Measurements from ENCODE around the gene FAM76B.

The FAM76B gene

DNA sequence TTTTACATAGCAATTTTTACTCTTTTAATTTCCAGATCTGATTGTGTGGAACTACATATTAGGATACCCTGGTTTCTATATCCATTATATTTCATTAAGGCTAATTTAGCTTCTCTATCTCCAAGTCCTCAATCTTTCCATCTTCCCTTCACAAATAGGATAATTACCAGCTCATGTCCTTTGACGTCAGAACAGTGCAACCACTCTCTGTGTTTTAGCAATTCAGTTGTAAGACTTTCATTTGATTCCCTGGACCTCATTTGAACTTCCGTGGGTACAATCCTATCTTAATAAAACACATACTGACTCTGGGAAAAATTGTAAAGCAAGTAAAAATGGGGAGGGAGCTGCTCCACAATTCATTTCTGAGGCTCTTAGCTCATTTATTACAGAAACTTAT, 52.8 kb downstream of the FAM76B start:
- H3K4me1 ChIP-seq (ENCODE audit: insufficient read depth, low read length), result no peaks in the 10 kb centered on the region
- no peaks in the 10 kb centered on the region for H3K36me3 ChIP-seq (ENCODE audit: insufficient read depth, low read length)
- no peak overlapping the region for H3K4me3 ChIP-seq (ENCODE audit: low read length)
- no peaks in the 10 kb centered on the region for H3K27me3 ChIP-seq (ENCODE audit: insufficient read depth, low read length)
- H3K9me3 ChIP-seq (ENCODE audit: low read length), result no peaks in the 10 kb centered on the region
- H2AFZ ChIP-seq (ENCODE audit: low read depth, low read length), result no peak overlapping the region

DNA sequence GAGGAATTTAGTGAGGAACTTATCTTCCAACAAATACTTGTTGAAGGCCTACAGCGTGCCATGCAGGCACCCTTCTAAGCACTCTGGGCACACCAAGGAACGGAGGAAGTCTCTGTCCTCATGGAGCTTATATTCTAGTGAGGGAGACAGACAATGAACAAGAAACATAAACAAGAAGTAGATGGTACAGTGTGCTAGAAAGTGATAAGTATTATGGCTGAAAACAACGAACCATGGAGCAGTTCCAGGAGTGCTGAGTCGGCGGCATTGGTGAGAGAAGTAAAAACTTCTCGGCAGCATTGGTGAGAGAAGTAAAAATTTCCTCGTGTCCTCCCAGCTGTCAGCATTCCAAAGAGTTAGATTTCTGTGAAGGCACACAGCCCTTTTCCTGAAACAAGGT, 53.2 kb downstream of the FAM76B start:
- Histone ChIP-seq H2AFZ (ENCODE audit: low read depth, low read length) (no peak overlapping the region), H3K36me3 (ENCODE audit: insufficient read depth, low read length) (no peaks in the 10 kb centered on the region), H3K4me1 (ENCODE audit: insufficient read depth, low read length) (no peaks in the 10 kb centered on the region), H3K4me3 (ENCODE audit: low read length) (no peak overlapping the region), H3K9me3 (ENCODE audit: low read length) (no peaks in the 10 kb centered on the region), H3K27me3 (ENCODE audit: insufficient read depth, low read length) (no peaks in the 10 kb centered on the region)

- no peak overlapping the region for H3K4me3 ChIP-seq (ENCODE audit: low read length)
- H3K36me3 ChIP-seq (ENCODE audit: insufficient read depth, low read length), result no peaks in the 10 kb centered on the region
- no peaks in the 10 kb centered on the region for H3K4me1 ChIP-seq (ENCODE audit: insufficient read depth, low read length)
- H2AFZ ChIP-seq (ENCODE audit: low read depth, low read length), result no peak overlapping the region
- H3K9me3 ChIP-seq (ENCODE audit: low read length), result no peaks in the 10 kb centered on the region
- H3K27me3 ChIP-seq (ENCODE audit: insufficient read depth, low read length), result no peaks in the 10 kb centered on the region
Observed at GRCh38 chr11:95734009-95734572, 55.5 kb downstream of the FAM76B start.

GRCh38 chr11:95732930-95733602, 56.5 kb downstream of the FAM76B start:
- no peaks in the 10 kb centered on the region for H3K36me3 ChIP-seq (ENCODE audit: insufficient read depth, low read length)
- H3K4me3 ChIP-seq (ENCODE audit: low read length), result no peak overlapping the region
- no peak overlapping the region for H2AFZ ChIP-seq (ENCODE audit: low read depth, low read length)
- no peaks in the 10 kb centered on the region for H3K27me3 ChIP-seq (ENCODE audit: insufficient read depth, low read length)
- H3K9me3 ChIP-seq (ENCODE audit: low read length), result no peaks in the 10 kb centered on the region
- H3K4me1 ChIP-seq (ENCODE audit: insufficient read depth, low read length), result no peaks in the 10 kb centered on the region

DNA sequence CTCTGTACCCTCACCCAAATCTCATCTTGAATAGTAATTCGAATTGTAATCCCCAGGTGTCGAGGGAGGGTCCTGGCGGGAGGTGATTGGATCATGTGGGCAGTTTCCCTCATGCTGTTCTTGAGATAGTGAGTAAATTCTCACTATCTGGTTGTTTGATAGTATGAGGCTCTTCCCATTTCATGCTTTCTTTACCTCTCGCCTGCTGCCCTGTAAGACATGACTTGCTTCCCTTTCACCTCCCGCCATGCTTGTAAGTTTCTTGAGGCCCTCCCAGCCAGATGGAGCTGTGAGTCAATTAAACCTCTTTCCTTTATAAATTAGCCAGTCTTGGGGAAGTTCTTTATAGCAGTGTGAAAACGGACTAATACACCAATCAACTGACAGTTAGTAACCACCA, 60.1 kb downstream of the FAM76B start:
- Histone ChIP-seq H3K4me1 (ENCODE audit: insufficient read depth, low read length) (no peaks in the 10 kb centered on the region), H3K4me3 (ENCODE audit: low read length) (no peak overlapping the region), H3K9me3 (ENCODE audit: low read length) (no peaks in the 10 kb centered on the region), H2AFZ (ENCODE audit: low read depth, low read length) (no peak overlapping the region), H3K36me3 (ENCODE audit: insufficient read depth, low read length) (no peaks in the 10 kb centered on the region), H3K27me3 (ENCODE audit: insufficient read depth, low read length) (no peaks in the 10 kb centered on the region)

- Histone ChIP-seq H3K9me3 (ENCODE audit: low read length) (no peaks in the 10 kb centered on the region), H2AFZ (ENCODE audit: low read depth, low read length) (no peak overlapping the region), H3K36me3 (ENCODE audit: insufficient read depth, low read length) (no peaks in the 10 kb centered on the region), H3K4me1 (ENCODE audit: insufficient read depth, low read length) (no peaks in the 10 kb centered on the region), H3K4me3 (ENCODE audit: low read length) (no peak overlapping the region), H3K27me3 (ENCODE audit: insufficient read depth, low read length) (no peaks in the 10 kb centered on the region)
Observed at GRCh38 chr11:95728790-95729189, 60.8 kb downstream of the FAM76B start.

GRCh38 chr11:95728094-95728493, 61.5 kb downstream of the FAM76B start:
- Histone ChIP-seq H3K4me3 (ENCODE audit: low read length) (no peak overlapping the region), H3K36me3 (ENCODE audit: insufficient read depth, low read length) (no peaks in the 10 kb centered on the region), H2AFZ (ENCODE audit: low read depth, low read length) (no peak overlapping the region), H3K27me3 (ENCODE audit: insufficient read depth, low read length) (no peaks in the 10 kb centered on the region), H3K4me1 (ENCODE audit: insufficient read depth, low read length) (no peaks in the 10 kb centered on the region), H3K9me3 (ENCODE audit: low read length) (no peaks in the 10 kb centered on the region)

DNA sequence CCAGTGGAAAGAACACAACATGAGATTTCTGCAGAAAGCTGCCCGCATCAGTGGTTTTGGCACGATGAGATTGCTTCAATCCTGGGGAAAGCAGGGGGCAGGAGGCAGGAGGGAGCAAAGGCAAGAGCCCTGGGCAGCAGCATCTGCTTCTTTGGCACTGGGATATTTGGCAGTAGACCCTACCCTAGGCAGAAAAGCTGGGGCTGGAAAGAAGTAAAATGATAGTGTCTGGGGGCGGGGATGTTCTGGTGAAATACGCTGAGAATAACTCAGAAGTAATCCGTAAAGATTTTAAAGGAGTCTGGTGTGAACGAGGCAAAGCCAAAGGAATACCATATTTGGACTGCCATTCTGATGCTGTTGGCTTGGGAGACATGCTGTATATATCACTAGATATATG, 62.0 kb downstream of the FAM76B start:
- H3K36me3 ChIP-seq (ENCODE audit: insufficient read depth, low read length), result no peaks in the 10 kb centered on the region
- H2AFZ ChIP-seq (ENCODE audit: low read depth, low read length), result no peak overlapping the region
- no peaks in the 10 kb centered on the region for H3K4me1 ChIP-seq (ENCODE audit: insufficient read depth, low read length)
- no peaks in the 10 kb centered on the region for H3K27me3 ChIP-seq (ENCODE audit: insufficient read depth, low read length)
- H3K4me3 ChIP-seq (ENCODE audit: low read length), result no peak overlapping the region
- H3K9me3 ChIP-seq (ENCODE audit: low read length), result no peaks in the 10 kb centered on the region

GRCh38 chr11:95727111-95727510, 62.5 kb downstream of the FAM76B start:
- H3K4me3 ChIP-seq (ENCODE audit: low read length), result no peak overlapping the region
- H3K27me3 ChIP-seq (ENCODE audit: insufficient read depth, low read length), result no peaks in the 10 kb centered on the region

DNA sequence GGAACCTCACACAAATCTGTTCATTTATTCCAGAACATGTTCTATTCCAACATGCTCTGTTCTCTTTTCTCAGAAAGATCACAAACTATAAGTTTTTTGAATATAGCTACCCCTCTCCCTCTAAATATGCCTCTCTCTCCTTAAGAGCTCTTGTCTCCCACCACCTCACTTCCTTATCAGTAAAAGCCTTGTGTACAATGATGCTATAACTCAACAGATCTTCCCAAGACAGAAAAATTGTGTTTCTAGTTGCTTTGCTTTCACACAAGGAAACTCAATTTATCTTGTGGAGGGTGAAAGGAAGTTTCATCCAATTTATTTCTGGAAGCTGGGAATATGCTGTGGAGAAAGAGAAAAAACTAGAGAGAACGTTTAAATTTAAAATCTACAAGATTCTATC, 64.4 kb downstream of the FAM76B start:
- no peak overlapping the region for H2AFZ ChIP-seq (ENCODE audit: low read depth, low read length)
- H3K4me1 ChIP-seq (ENCODE audit: insufficient read depth, low read length), result no peaks in the 10 kb centered on the region

More at GRCh38 chr11:95727111-95727510, 62.5 kb downstream of the FAM76B start:
- Histone ChIP-seq H3K36me3 (ENCODE audit: insufficient read depth, low read length) (no peaks in the 10 kb centered on the region), H3K4me1 (ENCODE audit: insufficient read depth, low read length) (no peaks in the 10 kb centered on the region), H2AFZ (ENCODE audit: low read depth, low read length) (no peak overlapping the region), H3K9me3 (ENCODE audit: low read length) (no peaks in the 10 kb centered on the region)

DNA sequence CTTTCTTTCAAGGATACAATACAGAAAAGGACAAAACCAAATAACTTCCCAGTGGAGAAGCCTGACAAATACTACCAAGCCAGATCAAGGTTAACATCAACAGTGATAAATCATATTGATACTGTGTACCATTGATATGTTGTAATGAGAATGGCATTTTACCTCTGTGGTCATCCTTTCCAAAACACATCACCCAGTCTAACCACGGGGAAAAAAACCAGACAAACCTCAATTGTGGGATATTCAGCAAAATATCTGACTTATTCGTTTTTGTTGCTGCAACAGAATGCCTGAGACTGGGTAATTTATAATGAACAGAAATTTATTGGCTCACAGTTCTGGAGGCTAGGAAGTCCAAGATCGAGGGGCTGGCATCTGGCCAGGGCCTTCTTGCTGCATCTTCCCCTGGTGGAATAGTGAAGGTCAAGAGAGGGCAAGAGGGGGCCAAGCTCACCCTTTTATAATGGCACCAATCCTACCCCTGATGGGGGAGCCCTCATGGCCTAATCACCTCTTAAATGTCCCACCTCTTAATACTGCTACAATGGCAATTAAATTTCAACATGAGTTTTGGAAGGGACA, 66.1 kb downstream of the FAM76B start:
- H3K36me3 ChIP-seq (ENCODE audit: insufficient read depth, low read length), result no peaks in the 10 kb centered on the region
- H3K4me3 ChIP-seq (ENCODE audit: low read length), result no peak overlapping the region
- H3K9me3 ChIP-seq (ENCODE audit: low read length), result no peaks in the 10 kb centered on the region
- no peak overlapping the region for H2AFZ ChIP-seq (ENCODE audit: low read depth, low read length)
- no peaks in the 10 kb centered on the region for H3K27me3 ChIP-seq (ENCODE audit: insufficient read depth, low read length)
- H3K4me1 ChIP-seq (ENCODE audit: insufficient read depth, low read length), result no peaks in the 10 kb centered on the region

More for the DNA sequence above, 64.4 kb downstream of the FAM76B start:
- no peak overlapping the region for H3K4me3 ChIP-seq (ENCODE audit: low read length)
- H3K9me3 ChIP-seq (ENCODE audit: low read length), result no peaks in the 10 kb centered on the region
- H3K27me3 ChIP-seq (ENCODE audit: insufficient read depth, low read length), result no peaks in the 10 kb centered on the region
- no peaks in the 10 kb centered on the region for H3K36me3 ChIP-seq (ENCODE audit: insufficient read depth, low read length)

DNA sequence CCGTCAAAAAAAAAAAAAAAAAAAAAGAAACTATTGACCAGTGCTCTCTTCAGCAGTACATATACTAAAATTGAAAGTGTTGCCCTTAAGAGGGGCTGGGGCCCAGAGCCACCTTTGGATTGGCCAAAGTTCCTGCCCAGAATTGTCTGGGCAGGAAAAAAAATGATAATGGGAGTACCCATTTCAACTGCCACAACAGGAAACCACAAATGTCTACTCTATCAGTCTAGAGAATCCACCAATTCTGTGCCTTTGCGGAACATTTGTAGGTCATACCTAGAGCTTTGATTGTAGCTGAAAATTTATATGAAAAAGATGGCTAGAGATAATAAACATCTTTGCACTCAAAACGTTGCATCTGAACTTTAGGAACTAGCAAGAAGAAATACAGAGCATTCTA, 69.4 kb downstream of the FAM76B start:
- Histone ChIP-seq H3K4me3 (ENCODE audit: low read length) (no peak overlapping the region), H3K27me3 (ENCODE audit: insufficient read depth, low read length) (no peaks in the 10 kb centered on the region), H2AFZ (ENCODE audit: low read depth, low read length) (no peak overlapping the region), H3K36me3 (ENCODE audit: insufficient read depth, low read length) (no peaks in the 10 kb centered on the region), H3K4me1 (ENCODE audit: insufficient read depth, low read length) (no peaks in the 10 kb centered on the region), H3K9me3 (ENCODE audit: low read length) (no peaks in the 10 kb centered on the region)
